ENCODE data around the gene KIAA0513.
A peak's percentile ranks its signal among the peaks of the same experiment; 100 is the strongest.

The KIAA0513 gene

DNA sequence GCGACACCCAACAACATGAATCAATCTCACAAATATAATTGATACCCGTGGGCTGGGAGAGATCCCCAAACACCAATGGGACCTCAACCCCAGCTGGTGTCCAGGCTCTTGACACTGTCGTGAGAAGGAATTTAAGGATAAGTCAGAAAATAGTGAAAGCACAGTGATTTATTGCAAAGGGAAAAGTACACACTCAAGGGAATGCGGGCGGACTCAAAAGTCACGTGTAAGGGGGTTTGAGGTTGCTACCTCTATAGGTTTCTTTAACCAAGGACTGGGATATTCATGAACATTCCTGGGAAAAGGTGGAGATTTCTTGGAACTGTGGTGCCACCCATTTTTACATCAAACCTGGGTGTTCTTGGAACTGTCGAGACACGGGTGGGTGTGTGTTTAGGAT lies 10.0 kb upstream of the KIAA0513 start:
- TF ChIP-seq, protein P1, sequence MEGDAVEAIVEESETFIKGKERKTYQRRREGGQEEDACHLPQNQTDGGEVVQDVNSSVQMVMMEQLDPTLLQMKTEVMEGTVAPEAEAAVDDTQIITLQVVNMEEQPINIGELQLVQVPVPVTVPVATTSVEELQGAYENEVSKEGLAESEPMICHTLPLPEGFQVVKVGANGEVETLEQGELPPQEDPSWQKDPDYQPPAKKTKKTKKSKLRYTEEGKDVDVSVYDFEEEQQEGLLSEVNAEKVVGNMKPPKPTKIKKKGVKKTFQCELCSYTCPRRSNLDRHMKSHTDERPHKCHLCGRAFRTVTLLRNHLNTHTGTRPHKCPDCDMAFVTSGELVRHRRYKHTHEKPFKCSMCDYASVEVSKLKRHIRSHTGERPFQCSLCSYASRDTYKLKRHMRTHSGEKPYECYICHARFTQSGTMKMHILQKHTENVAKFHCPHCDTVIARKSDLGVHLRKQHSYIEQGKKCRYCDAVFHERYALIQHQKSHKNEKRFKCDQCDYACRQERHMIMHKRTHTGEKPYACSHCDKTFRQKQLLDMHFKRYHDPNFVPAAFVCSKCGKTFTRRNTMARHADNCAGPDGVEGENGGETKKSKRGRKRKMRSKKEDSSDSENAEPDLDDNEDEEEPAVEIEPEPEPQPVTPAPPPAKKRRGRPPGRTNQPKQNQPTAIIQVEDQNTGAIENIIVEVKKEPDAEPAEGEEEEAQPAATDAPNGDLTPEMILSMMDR (IDR thresholded peaks at IDR 0.05; ENCODE audit: borderline replicate concordance, insufficient read depth, low read depth, low read length), result no peak
- H3K4me3 ChIP-seq (ENCODE audit: low read depth, low read length), result no peak overlapping the region

DNA sequence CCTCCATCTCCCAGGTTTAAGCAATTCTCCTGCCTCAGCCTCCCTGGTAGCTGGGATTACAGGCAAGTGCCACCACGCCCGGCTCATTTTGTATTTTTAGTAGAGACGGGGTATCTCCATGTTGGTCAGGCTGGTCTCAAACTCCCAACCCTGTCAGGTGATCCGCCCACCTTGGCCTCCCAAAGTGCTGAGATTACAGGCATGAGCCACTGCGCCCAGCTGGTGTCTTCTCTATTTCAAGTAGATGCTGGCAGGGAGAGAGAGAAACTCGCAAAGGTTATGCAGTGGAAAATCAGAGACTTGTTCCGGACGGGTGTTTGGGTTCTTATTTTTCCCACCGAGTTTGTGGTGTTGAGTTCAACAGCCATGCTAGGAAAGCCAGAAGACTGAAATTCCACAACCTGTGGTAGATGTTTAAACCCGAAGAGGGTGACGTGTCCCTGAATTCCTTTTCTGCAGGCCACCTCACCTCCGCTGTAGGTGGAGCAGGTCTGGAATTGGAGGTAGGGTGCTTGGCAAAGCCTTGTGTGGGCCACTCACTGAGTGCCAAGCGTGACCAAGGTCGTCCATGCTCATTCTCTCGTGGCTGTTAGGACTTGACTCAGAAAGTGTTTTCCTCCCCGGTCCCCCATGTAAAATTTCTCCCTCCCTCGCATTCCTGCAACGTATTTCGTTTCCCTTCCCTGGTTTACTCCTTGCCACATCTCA lies 8.9 kb upstream of the KIAA0513 start:
- H3K4me3 ChIP-seq (ENCODE audit: low read depth, low read length), result no peak overlapping the region
- TF ChIP-seq, protein P1 (IDR thresholded peaks at IDR 0.05; ENCODE audit: borderline replicate concordance, insufficient read depth, low read depth, low read length), result no peak

DNA sequence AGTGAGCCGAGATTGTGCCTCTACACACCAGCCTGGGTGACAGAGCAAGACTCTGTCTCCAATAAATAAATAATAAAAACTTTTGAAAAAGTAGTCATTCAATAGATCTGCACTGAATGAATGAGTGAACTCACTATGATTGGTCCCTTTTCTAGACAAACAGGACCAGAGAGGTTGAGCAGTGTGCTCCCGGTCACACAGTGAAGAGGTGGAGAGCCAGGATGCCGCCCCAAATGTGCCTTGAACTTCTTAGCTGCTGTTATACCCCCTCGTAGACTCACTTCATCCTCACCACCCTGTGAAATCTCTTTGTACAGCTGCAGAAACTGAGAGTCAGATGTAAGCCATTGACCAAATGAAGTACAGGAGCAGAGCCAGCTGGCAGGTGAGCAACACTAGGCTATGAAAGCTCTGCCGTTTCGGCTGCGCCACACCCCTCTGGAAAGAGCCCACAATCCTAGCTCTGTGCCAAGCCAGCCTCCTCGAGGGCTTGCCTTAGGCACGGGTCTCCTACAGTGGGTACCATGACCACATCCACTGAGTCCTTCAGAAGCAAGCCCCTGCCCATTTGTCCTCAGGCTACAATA lies 7.8 kb upstream of the KIAA0513 start:
- TF ChIP-seq, protein P1 (IDR thresholded peaks at IDR 0.05; ENCODE audit: borderline replicate concordance, insufficient read depth, low read depth, low read length), result no peak
- no peak overlapping the region for H3K4me3 ChIP-seq (ENCODE audit: low read depth, low read length)

DNA sequence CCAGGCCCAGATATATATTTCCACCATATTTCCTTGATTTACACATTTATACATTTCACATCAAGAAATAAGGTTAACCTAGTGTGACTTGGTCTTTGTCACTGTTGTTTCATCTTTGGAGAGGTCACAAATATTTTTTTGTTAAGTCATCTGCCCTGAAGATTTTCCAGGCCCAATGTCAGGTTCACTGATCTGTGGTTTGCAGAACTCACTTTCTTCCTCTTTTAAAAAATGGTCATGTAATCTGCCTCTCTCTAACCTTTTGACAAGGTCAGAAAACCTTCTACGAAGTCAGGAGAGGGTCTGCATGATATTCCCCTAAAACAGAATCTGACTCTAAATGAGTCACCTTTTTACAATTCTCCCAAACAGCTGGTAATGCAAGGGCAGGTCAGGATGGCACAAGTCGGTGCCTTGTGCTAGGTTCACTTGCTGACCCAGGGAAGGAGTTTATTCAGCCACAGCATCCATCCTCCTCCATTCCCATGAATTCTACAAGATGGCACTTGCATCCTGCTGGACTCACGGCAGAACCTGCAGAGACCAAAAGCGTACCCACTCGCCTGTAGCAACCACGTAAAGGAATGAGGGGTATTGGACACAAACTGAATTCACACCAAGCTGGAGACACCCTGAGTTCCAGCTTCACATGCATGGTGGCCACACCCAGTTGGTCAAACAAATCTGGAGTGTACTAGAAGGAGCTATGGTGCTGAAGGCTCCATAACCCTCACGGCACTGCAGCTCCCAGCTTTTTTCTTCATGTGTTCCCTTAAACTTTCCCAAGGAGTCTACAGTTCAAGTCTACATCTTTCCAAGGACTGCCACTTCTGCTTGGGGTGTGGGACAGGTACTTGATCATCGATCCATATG lies 1.6 kb upstream of the KIAA0513 start:
- no peak overlapping the region for H3K4me3 ChIP-seq (ENCODE audit: low read depth, low read length)
- TF ChIP-seq, protein P1 (IDR thresholded peaks at IDR 0.05; ENCODE audit: borderline replicate concordance, insufficient read depth, low read depth, low read length), result no peak

DNA sequence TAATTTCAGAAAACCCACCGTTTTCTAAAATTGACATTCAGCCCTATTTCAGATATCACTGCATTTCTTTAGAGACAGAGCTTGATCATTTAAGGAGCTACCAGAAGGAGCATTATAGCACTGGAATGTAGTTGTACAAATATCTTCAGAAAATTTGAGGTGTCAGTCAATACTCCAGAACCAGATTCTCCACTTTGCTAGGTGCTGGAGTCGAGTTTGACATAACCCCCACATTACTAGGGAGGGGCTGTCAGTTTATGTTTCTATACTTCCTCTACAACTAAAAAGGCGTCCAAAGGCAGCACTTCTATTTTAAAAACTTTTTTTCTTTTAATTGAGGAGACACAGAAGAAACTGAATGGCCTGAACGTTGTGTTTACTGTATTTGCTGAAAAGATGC lies 892 bp upstream of the KIAA0513 start:
- H3K4me3 ChIP-seq (ENCODE audit: low read depth, low read length), result no peak overlapping the region
- TF ChIP-seq, protein P1 (IDR thresholded peaks at IDR 0.05; ENCODE audit: borderline replicate concordance, insufficient read depth, low read depth, low read length), result no peak

DNA sequence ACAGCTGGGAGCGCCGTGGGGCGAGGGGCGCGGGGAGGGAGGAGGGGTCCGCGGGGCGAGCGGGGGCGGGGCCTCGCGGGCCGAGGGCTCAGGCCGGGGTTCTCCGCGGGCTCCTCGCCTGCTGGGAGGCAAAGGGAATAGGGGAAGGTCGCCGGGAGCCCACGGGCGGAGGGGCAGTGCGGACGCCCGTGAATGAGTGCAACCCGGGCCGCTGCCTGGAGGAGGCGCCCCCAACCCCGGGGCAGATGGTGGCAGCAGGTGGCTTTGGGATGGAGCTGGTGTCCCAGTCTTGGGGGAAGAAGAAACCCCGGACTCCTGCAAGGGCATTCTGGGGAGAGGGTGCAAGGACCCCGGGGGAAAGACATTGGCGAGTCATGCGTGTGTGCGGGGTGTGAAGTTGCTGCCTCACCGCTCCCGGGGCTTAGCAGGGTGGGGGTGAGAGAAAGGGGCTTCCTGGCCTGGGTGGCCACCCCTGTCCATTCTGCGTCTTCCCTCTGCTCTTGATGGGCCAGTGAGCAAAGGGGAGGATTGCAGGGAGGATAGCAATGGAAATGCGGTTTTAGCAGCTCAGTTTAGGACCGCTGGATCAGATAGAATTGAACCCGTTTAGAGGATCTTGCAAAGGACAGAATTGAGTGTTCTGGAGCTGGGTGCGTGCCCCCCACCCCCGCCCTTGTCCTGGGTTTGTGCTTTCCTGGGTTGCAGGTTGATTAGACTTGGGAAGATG lies 526 bp downstream of the KIAA0513 start:
- peak overlapping the region; percentile 61 for H3K4me3 ChIP-seq (ENCODE audit: low read depth, low read length)
- TF ChIP-seq, protein P1 (IDR thresholded peaks at IDR 0.05; ENCODE audit: borderline replicate concordance, insufficient read depth, low read depth, low read length), result peak; percentile 39
